ENCODE data around the gene AMACR. TPM values are rescaled to one million over a fixed set of nuclear protein-coding genes. Genes with fewer than 3 reads are reported as not detected.

The AMACR gene
- polyA plus RNA-seq (2013, experiment 1 of 2), result 7.1 TPM
- 7.5 TPM for polyA plus RNA-seq (2013, experiment 2 of 2)

DNA sequence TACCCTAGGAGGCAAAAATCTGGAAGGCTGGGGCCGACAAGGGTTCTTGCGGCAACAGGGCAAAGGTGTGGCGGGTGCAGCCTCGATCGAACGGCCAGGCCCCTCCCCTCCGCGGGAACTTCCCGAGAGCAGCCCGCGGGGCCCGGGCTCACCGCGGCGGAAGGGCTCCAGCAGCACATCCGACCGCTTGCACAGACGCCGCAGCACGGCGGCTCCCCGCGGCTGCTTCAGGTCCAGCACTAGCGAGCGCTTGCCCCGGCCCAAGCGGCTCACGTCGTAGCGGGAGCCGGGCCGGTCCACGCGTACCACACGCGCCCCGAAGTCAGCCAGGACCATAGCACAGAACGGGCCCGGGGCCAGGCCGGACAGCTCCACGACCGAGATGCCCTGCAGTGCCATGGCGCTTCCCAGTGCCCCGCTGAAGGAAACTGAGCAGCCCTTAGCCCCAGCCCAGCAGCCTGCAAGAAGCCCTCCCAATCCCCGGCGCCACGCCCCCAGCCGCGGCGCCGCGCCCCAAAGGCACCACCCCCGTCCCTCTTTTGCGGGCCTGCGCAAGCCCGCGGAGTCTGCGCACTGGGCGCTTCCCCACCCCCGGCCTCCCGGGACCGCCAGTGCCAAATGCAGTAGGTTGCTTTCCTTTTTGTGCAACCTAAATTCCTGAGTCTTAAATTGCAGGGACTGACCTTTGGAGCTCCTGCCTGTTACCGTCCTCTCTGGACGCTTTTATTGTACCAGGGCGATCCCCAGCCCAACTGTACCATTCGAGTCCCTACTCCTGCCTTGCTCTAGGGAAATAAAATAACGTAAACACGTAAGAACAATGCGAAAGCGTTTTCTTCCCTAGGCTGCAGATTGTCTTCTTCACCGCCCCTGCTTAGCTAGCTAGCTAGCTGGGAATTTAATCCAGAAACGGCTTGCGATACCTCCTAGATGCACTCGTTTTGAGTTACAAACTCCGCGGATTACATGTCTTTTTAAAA is at the start of gene AMACR:
Gene AMACR (minus strand): TSS at position 430 of the 980 bp plus-strand sequence. CDS start 31 bp downstream, at position 399.
- Histone ChIP-seq H3K79me1 (ENCODE audit: low read length) (no peaks in the 10 kb centered on the region), H3K56ac (ENCODE audit: low read length) (peak within 1 kb of the TSS; percentile 98), H3K4me2 (ENCODE audit: low read length) (peak within 1 kb of the TSS; percentile 88), H3K18ac (ENCODE audit: low read length) (peak within 1 kb of the TSS; percentile 96), H2AK5ac (ENCODE audit: low read length) (peak within 1 kb of the TSS; percentile 46), H2BK15ac (replicated peaks; ENCODE audit: low read depth) (no peak within 1 kb of the TSS), H2BK5ac (ENCODE audit: low read length) (peak within 1 kb of the TSS; percentile 37), H3K9ac (ENCODE audit: low read length) (peak within 1 kb of the TSS; percentile 95), H3K27me3 (ENCODE audit: insufficient read depth, low read length, poor library complexity) (no peaks in the 10 kb centered on the region), H4K5ac (ENCODE audit: low read length) (peak within 1 kb of the TSS; percentile 35), H2BK120ac (ENCODE audit: low read depth, low read length) (no peak within 1 kb of the TSS), H3K36me3 (ENCODE audit: control insufficient read depth, insufficient read depth, low read length) (no peaks in the 10 kb centered on the region), H3K23ac (ENCODE audit: low read length) (no peak within 1 kb of the TSS), H3K4me1 (ENCODE audit: control insufficient read depth, low read depth, low read length) (peaks cover 6% of the 10 kb centered on the region), H4K8ac (ENCODE audit: low read depth, low read length) (no peak within 1 kb of the TSS), H3K79me2 (ENCODE audit: control insufficient read depth, insufficient read depth, low read length) (no peaks in the 10 kb centered on the region), H3K4ac (ENCODE audit: low read depth, low read length) (peak within 1 kb of the TSS; percentile 93), H3K27ac (ENCODE audit: low read depth, low read length) (peak within 1 kb of the TSS; percentile 99), H3K4me3 (ENCODE audit: low read length) (peak within 1 kb of the TSS; percentile 70)
- WGBS (ENCODE audit: extremely low coverage, insufficient coverage, low lambda C conversion rate), result no CpG with 5 or more reads among the region's 76 CpGs
- DNase-seq, result peak; percentile 93

DNA sequence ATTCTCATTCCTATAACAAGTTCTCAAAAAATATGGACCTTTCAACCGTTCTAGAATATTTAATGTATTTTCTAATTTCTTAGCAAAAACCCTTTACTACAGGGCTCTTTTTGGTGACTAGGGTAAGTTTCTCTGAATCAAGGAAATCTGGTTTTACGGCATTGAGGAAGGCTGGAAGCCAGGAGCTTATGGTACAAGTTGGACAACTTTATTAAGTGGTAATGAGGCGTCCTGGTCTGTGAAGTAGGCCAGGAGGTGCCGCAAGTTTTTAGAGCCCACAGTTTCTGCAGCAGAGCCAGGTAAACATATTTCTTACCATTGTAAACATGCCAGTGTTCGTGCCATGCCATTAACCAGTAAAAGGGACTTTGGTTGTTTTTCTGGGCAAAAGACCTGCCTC is 49.7 kb upstream of the AMACR start:
- Histone ChIP-seq H3K4me3 (ENCODE audit: low read length) (no peak overlapping the region), H3K23ac (ENCODE audit: low read length) (no peak overlapping the region), H3K27ac (ENCODE audit: low read depth, low read length) (no peak overlapping the region), H3K4ac (ENCODE audit: low read depth, low read length) (no peak overlapping the region), H3K36me3 (ENCODE audit: control insufficient read depth, insufficient read depth, low read length) (no peaks in the 10 kb centered on the region), H2BK15ac (replicated peaks; ENCODE audit: low read depth) (no peak overlapping the region), H3K56ac (ENCODE audit: low read length) (no peak overlapping the region), H3K79me2 (ENCODE audit: control insufficient read depth, insufficient read depth, low read length) (no peaks in the 10 kb centered on the region), H3K79me1 (ENCODE audit: low read length) (no peaks in the 10 kb centered on the region), H4K5ac (ENCODE audit: low read length) (no peak overlapping the region), H2BK120ac (ENCODE audit: low read depth, low read length) (no peak overlapping the region), H3K27me3 (ENCODE audit: insufficient read depth, low read length, poor library complexity) (no peaks in the 10 kb centered on the region), H2BK5ac (ENCODE audit: low read length) (no peak overlapping the region), H4K8ac (ENCODE audit: low read depth, low read length) (no peak overlapping the region), H3K18ac (ENCODE audit: low read length) (no peak overlapping the region), H2AK5ac (ENCODE audit: low read length) (no peak overlapping the region), H3K9ac (ENCODE audit: low read length) (no peak overlapping the region), H3K4me2 (ENCODE audit: low read length) (no peak overlapping the region), H3K4me1 (ENCODE audit: control insufficient read depth, low read depth, low read length) (no peaks in the 10 kb centered on the region)
- no CpG with 5 or more reads among the region's 5 CpGs for WGBS (ENCODE audit: extremely low coverage, insufficient coverage, low lambda C conversion rate)
- no peak for DNase-seq

GRCh38 chr5:34057118-34057517 is 49.3 kb upstream of the AMACR start:
- no peak overlapping the region for H2BK15ac ChIP-seq (replicated peaks; ENCODE audit: low read depth)
- H3K79me1 ChIP-seq (ENCODE audit: low read length), result no peaks in the 10 kb centered on the region
- no peak overlapping the region for H3K9ac ChIP-seq (ENCODE audit: low read length)
- no peak overlapping the region for H3K18ac ChIP-seq (ENCODE audit: low read length)
- H4K8ac ChIP-seq (ENCODE audit: low read depth, low read length), result no peak overlapping the region
- no peak overlapping the region for H3K4me2 ChIP-seq (ENCODE audit: low read length)
- H3K4me3 ChIP-seq (ENCODE audit: low read length), result no peak overlapping the region
- no peak overlapping the region for H3K23ac ChIP-seq (ENCODE audit: low read length)
- no peaks in the 10 kb centered on the region for H3K79me2 ChIP-seq (ENCODE audit: control insufficient read depth, insufficient read depth, low read length)
- H3K27me3 ChIP-seq (ENCODE audit: insufficient read depth, low read length, poor library complexity), result no peaks in the 10 kb centered on the region
- H3K36me3 ChIP-seq (ENCODE audit: control insufficient read depth, insufficient read depth, low read length), result no peaks in the 10 kb centered on the region
- no peak overlapping the region for H2BK120ac ChIP-seq (ENCODE audit: low read depth, low read length)
- H3K4ac ChIP-seq (ENCODE audit: low read depth, low read length), result no peak overlapping the region
- H3K4me1 ChIP-seq (ENCODE audit: control insufficient read depth, low read depth, low read length), result no peaks in the 10 kb centered on the region
- no peak overlapping the region for H3K56ac ChIP-seq (ENCODE audit: low read length)
- no peak overlapping the region for H2BK5ac ChIP-seq (ENCODE audit: low read length)
- DNase-seq, result no peak
- H4K5ac ChIP-seq (ENCODE audit: low read length), result no peak overlapping the region
- WGBS (ENCODE audit: extremely low coverage, insufficient coverage, low lambda C conversion rate), result no CpG with 5 or more reads among the region's 3 CpGs
- H3K27ac ChIP-seq (ENCODE audit: low read depth, low read length), result no peak overlapping the region
- H2AK5ac ChIP-seq (ENCODE audit: low read length), result no peak overlapping the region

GRCh38 chr5:34055667-34056066 is 47.8 kb upstream of the AMACR start:
- no peak overlapping the region for H3K27ac ChIP-seq (ENCODE audit: low read depth, low read length)
- no peak overlapping the region for H4K8ac ChIP-seq (ENCODE audit: low read depth, low read length)
- no peak overlapping the region for H2BK15ac ChIP-seq (replicated peaks; ENCODE audit: low read depth)
- no peak for DNase-seq
- no peak overlapping the region for H2AK5ac ChIP-seq (ENCODE audit: low read length)
- H3K4ac ChIP-seq (ENCODE audit: low read depth, low read length), result no peak overlapping the region
- H3K4me2 ChIP-seq (ENCODE audit: low read length), result no peak overlapping the region
- H3K79me1 ChIP-seq (ENCODE audit: low read length), result no peaks in the 10 kb centered on the region
- H3K79me2 ChIP-seq (ENCODE audit: control insufficient read depth, insufficient read depth, low read length), result no peaks in the 10 kb centered on the region
- no peak overlapping the region for H2BK120ac ChIP-seq (ENCODE audit: low read depth, low read length)
- no peak overlapping the region for H3K4me3 ChIP-seq (ENCODE audit: low read length)
- no peak overlapping the region for H3K9ac ChIP-seq (ENCODE audit: low read length)
- no peak overlapping the region for H3K23ac ChIP-seq (ENCODE audit: low read length)
- no peaks in the 10 kb centered on the region for H3K4me1 ChIP-seq (ENCODE audit: control insufficient read depth, low read depth, low read length)
- no CpG with 5 or more reads among the region's 3 CpGs for WGBS (ENCODE audit: extremely low coverage, insufficient coverage, low lambda C conversion rate)
- H3K27me3 ChIP-seq (ENCODE audit: insufficient read depth, low read length, poor library complexity), result no peaks in the 10 kb centered on the region
- no peak overlapping the region for H3K56ac ChIP-seq (ENCODE audit: low read length)
- no peak overlapping the region for H4K5ac ChIP-seq (ENCODE audit: low read length)
- H2BK5ac ChIP-seq (ENCODE audit: low read length), result no peak overlapping the region
- H3K18ac ChIP-seq (ENCODE audit: low read length), result no peak overlapping the region
- H3K36me3 ChIP-seq (ENCODE audit: control insufficient read depth, insufficient read depth, low read length), result no peaks in the 10 kb centered on the region

- DNase-seq, result no peak
- no peak overlapping the region for H3K23ac ChIP-seq (ENCODE audit: low read length)
- no peak overlapping the region for H2BK5ac ChIP-seq (ENCODE audit: low read length)
- H3K79me1 ChIP-seq (ENCODE audit: low read length), result no peaks in the 10 kb centered on the region
- no peak overlapping the region for H3K56ac ChIP-seq (ENCODE audit: low read length)
- H3K4me2 ChIP-seq (ENCODE audit: low read length), result no peak overlapping the region
- no peak overlapping the region for H3K27ac ChIP-seq (ENCODE audit: low read depth, low read length)
- H2BK15ac ChIP-seq (replicated peaks; ENCODE audit: low read depth), result no peak overlapping the region
- no peaks in the 10 kb centered on the region for H3K27me3 ChIP-seq (ENCODE audit: insufficient read depth, low read length, poor library complexity)
- H4K8ac ChIP-seq (ENCODE audit: low read depth, low read length), result no peak overlapping the region
- no peak overlapping the region for H4K5ac ChIP-seq (ENCODE audit: low read length)
- H3K4me3 ChIP-seq (ENCODE audit: low read length), result no peak overlapping the region
- H3K18ac ChIP-seq (ENCODE audit: low read length), result no peak overlapping the region
- H3K9ac ChIP-seq (ENCODE audit: low read length), result no peak overlapping the region
- H3K36me3 ChIP-seq (ENCODE audit: control insufficient read depth, insufficient read depth, low read length), result no peaks in the 10 kb centered on the region
- H2AK5ac ChIP-seq (ENCODE audit: low read length), result no peak overlapping the region
- no peak overlapping the region for H3K4ac ChIP-seq (ENCODE audit: low read depth, low read length)
- H2BK120ac ChIP-seq (ENCODE audit: low read depth, low read length), result no peak overlapping the region
- WGBS (ENCODE audit: extremely low coverage, insufficient coverage, low lambda C conversion rate), result no CpG with 5 or more reads among the region's 1 CpG
- H3K79me2 ChIP-seq (ENCODE audit: control insufficient read depth, insufficient read depth, low read length), result no peaks in the 10 kb centered on the region
- no peaks in the 10 kb centered on the region for H3K4me1 ChIP-seq (ENCODE audit: control insufficient read depth, low read depth, low read length)
Measured at GRCh38 chr5:34054400-34054729, 46.5 kb upstream of the AMACR start.
